HUES6 (cell line): ENCODE results near the gene SIL1.
"Not testable (repeated sequence)": the region's sequence is repeated elsewhere in the genome, so short reads cannot be mapped to it uniquely, and the experiment has no call there.

ENCODE experiments used
- H3K27ac ChIP-seq: 2 replicates; pipeline ENCODE4 v1.7.0; 2013; ENCODE audit warnings: low read depth, mild to moderate bottlenecking, low read length, inconsistent platforms
- H3K27me3 ChIP-seq: 2 replicates; pipeline ENCODE4 v1.6.1; 2013; ENCODE audit warnings: low read length; ENCODE audit not compliant: control insufficient read depth, insufficient read depth
- H3K36me3 ChIP-seq: 2 replicates; pipeline ENCODE4 v1.6.1; 2013; ENCODE audit warnings: low read length; ENCODE audit not compliant: control insufficient read depth, insufficient read depth
- H3K4me1 ChIP-seq: 2 replicates; pipeline ENCODE4 v1.6.1; 2013; ENCODE audit warnings: low read length; ENCODE audit not compliant: control insufficient read depth, insufficient read depth
- H3K4me3 ChIP-seq: 2 replicates; pipeline ENCODE4 v1.5.1; 2013; ENCODE audit warnings: low read depth, low read length
- H3K9ac ChIP-seq: one replicate; pipeline ENCODE4 v1.6.1; 2013; ENCODE audit warnings: mild to moderate bottlenecking, low read length
- H3K9me3 ChIP-seq: 2 replicates; pipeline ENCODE4 v1.6.1; 2013; ENCODE audit warnings: low read depth, low read length; ENCODE audit not compliant: control insufficient read depth, insufficient read depth

Gene SIL1

DNA sequence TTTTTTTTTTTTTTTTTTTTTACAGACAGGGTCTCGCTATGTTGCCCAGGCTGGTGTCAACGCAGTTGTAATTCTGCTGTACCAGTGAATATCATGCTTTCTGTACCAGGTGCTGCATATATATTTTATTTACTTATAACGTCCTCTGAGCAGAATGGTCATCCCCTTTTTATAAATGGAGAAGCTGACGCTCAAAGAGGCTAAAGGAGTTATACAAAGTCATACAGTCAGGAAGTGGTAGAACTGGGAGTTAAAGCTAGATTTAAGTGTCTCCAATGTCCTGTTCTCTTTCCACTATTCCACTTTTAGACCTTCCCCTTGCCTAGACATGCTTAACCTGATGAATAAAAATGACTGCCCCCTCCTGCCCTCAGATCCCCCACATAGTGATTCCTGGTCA, 1.2 kb upstream of the SIL1 start:
- H3K27ac ChIP-seq, result no peak overlapping the region
- no peaks in the 10 kb centered on the region for H3K9me3 ChIP-seq
- no peaks in the 10 kb centered on the region for H3K27me3 ChIP-seq

DNA sequence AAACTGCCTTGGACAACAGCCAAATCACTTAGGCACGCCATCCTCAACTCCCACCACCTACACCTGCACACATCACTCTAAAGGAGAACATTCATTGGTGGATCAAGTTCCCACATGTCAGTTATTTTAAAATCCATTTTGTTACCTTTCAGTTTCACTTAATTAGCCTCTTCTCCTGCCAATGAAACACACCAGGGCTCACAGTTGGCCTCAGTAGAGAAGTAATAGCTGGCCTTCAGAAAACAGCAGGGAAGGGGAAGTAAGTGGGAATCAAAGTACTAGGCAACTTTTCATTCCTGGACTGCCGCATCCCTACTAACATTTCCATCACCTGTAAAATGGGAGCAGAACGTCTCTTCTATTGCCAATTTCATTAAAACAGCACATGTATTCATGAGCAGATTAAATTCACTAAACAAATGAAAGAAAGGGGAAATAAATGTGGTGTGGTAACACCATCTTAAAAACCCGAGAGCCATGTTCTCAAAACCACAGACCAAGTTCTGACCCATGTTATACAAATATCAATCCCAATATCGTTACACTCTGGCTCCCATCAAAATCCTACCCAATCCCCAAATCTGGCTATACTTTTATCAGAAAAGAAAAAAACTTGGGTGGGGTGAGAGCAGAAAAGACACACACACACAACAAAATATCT, 1.7 kb downstream of the SIL1 start:
- peaks cover 10% of the 10 kb centered on the region for H3K4me1 ChIP-seq
- H3K4me3 ChIP-seq, result no peak overlapping the region
- no peak overlapping the region for H3K9ac ChIP-seq

More for the DNA sequence above, 1.2 kb upstream of the SIL1 start:
- no peak overlapping the region for H3K9ac ChIP-seq
- H3K4me1 ChIP-seq, result peaks cover 10% of the 10 kb centered on the region
- no peaks in the 10 kb centered on the region for H3K36me3 ChIP-seq
- no peak overlapping the region for H3K4me3 ChIP-seq

GRCh38 chr5:139194486-139194885, 3.7 kb downstream of the SIL1 start:
- Histone ChIP-seq H3K27ac (no peak overlapping the region), H3K27me3 (no peaks in the 10 kb centered on the region), H3K36me3 (no peaks in the 10 kb centered on the region), H3K4me3 (no peak overlapping the region), H3K4me1 (peaks cover 10% of the 10 kb centered on the region), H3K9ac (no peak overlapping the region), H3K9me3 (no peaks in the 10 kb centered on the region)

More for the DNA sequence above, 1.7 kb downstream of the SIL1 start:
- no peak overlapping the region for H3K27ac ChIP-seq
- H3K9me3 ChIP-seq, result no peaks in the 10 kb centered on the region
- no peaks in the 10 kb centered on the region for H3K36me3 ChIP-seq
- no peaks in the 10 kb centered on the region for H3K27me3 ChIP-seq

DNA sequence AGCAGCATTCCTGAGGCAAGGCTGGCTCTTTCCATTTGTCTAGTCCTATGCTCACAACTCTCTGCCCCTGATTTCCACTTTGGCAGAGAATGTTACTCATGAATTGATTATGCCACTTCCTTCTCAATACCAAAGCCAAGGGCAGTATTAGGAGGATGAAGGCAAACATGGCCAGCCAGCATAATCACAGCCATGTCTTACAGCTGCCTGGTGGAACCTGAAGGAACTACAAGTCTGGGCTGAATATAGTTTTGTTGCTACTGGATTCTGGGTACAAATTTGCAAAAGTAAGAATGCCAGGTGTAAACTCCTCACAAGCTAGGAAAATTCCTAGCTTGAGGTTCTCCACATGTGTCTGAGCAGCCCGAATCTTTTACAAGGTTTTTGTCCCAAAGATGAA, 4.2 kb downstream of the SIL1 start:
- peaks cover 10% of the 10 kb centered on the region for H3K4me1 ChIP-seq
- H3K4me3 ChIP-seq, result no peak overlapping the region
- H3K9me3 ChIP-seq, result no peaks in the 10 kb centered on the region
- no peak overlapping the region for H3K27ac ChIP-seq
- no peak overlapping the region for H3K9ac ChIP-seq
- H3K27me3 ChIP-seq, result no peaks in the 10 kb centered on the region
- H3K36me3 ChIP-seq, result no peaks in the 10 kb centered on the region

- not testable (repeated sequence) for H3K4me1 ChIP-seq, H3K4me3 ChIP-seq, H3K27me3 ChIP-seq, H3K27ac ChIP-seq, H3K36me3 ChIP-seq, H3K9me3 ChIP-seq, H3K9ac ChIP-seq
Observed at GRCh38 chr5:139192906-139193305, 5.3 kb downstream of the SIL1 start.

- not testable (repeated sequence) for H3K9ac ChIP-seq, H3K36me3 ChIP-seq, H3K4me1 ChIP-seq, H3K4me3 ChIP-seq, H3K9me3 ChIP-seq, H3K27me3 ChIP-seq, H3K27ac ChIP-seq
Observed at GRCh38 chr5:139191954-139192353, 6.2 kb downstream of the SIL1 start.

- no peaks in the 10 kb centered on the region for H3K27me3 ChIP-seq
- no peak overlapping the region for H3K27ac ChIP-seq
- H3K4me1 ChIP-seq, result no peaks in the 10 kb centered on the region; the same call in 1 of the 2 replicates
- H3K9me3 ChIP-seq, result no peaks in the 10 kb centered on the region
- no peak overlapping the region for H3K4me3 ChIP-seq
- H3K36me3 ChIP-seq, result no peaks in the 10 kb centered on the region
- no peak overlapping the region for H3K9ac ChIP-seq
Observed at GRCh38 chr5:139190125-139190524, 8.0 kb downstream of the SIL1 start.

DNA sequence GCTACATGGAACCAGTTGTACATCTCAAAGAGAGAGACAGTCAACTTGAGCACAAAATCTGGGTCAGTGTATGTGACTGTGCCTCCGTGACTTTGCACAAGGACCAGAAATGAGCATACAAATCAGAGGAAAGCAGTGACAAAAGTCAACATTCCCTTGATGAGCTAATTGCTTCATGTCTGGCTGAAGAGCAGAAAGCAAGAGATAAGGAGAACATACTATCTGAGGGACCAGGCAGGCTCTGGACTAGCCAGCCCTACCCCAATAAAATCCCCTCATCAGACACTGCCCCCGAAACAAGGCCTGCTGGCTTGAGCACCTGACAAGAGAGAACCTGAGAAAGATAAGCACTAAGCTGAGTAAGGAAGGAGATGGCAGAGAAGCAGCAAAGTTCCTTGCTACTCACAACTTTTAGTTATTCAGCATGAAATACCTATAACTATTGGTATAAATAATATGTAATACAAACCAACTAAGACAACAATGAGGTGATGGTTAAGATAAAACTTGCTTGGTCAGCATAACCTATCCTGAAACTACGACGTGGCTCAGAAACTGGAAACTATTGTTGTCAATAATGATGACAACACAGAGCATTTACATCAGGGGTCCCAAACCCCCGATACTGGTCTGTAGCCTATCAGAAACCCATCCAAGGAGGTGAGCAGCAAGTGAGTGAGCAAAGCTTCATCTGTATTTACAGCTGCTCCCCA, 9.5 kb downstream of the SIL1 start:
- no peaks in the 10 kb centered on the region for H3K27me3 ChIP-seq
- H3K4me1 ChIP-seq, result no peaks in the 10 kb centered on the region; the same call in 1 of the 2 replicates
- no peak overlapping the region for H3K9ac ChIP-seq
- H3K27ac ChIP-seq, result no peak overlapping the region
- no peaks in the 10 kb centered on the region for H3K9me3 ChIP-seq
- no peak overlapping the region for H3K4me3 ChIP-seq
- no peaks in the 10 kb centered on the region for H3K36me3 ChIP-seq

DNA sequence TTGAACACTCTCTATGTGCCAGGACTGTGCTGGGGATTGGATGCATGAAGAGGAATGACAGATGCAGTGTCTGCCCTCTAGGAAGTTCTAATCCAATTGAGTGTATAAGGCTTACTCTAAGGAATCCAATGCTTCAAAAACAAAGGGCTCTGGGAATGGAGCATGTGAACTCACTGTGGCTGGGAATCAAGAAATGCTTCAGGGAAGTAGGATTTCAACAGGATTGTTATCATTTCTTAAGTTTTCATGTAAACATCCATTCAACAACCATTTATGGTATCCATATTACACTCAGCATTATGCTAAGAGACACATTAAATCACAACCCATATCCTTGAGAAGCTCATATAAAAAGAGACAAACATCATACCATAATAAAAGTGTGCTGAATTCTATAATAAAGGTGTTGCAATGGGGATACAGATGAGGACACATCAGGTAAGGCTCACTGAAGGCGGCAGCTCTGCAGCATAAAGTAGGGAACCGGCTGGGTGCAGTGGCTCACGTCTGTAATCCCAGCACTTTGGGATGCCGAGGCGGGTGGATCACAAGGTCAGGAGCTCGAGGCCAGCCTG, 11.3 kb downstream of the SIL1 start:
- H3K4me1 ChIP-seq, result peaks cover 5% of the 10 kb centered on the region; the same call in 1 of the 2 replicates
- H3K27me3 ChIP-seq, result no peaks in the 10 kb centered on the region
- H3K9ac ChIP-seq, result no peak overlapping the region
- H3K36me3 ChIP-seq, result no peaks in the 10 kb centered on the region
- no peak overlapping the region for H3K27ac ChIP-seq
- no peak overlapping the region for H3K4me3 ChIP-seq
- H3K9me3 ChIP-seq, result no peaks in the 10 kb centered on the region

GRCh38 chr5:139186261-139186660, 11.9 kb downstream of the SIL1 start:
- no peak overlapping the region for H3K9ac ChIP-seq
- H3K4me1 ChIP-seq, result peaks cover 9% of the 10 kb centered on the region; the same call in 1 of the 2 replicates
- H3K4me3 ChIP-seq, result no peak overlapping the region
- H3K9me3 ChIP-seq, result no peaks in the 10 kb centered on the region
- no peaks in the 10 kb centered on the region for H3K36me3 ChIP-seq
- no peak overlapping the region for H3K27ac ChIP-seq
- H3K27me3 ChIP-seq, result no peaks in the 10 kb centered on the region

GRCh38 chr5:139185589-139185988, 12.6 kb downstream of the SIL1 start:
- no peaks in the 10 kb centered on the region for H3K27me3 ChIP-seq
- H3K4me3 ChIP-seq, result no peak overlapping the region
- no peaks in the 10 kb centered on the region for H3K9me3 ChIP-seq
- H3K36me3 ChIP-seq, result no peaks in the 10 kb centered on the region
- H3K27ac ChIP-seq, result no peak overlapping the region
- H3K9ac ChIP-seq, result no peak overlapping the region
- peaks cover 9% of the 10 kb centered on the region; the same call in 1 of the 2 replicates for H3K4me1 ChIP-seq
